ENCODE results near the gene FGF16.

- TF ChIP-seq CSRNP3 (CRISPR knock-in tag; IDR thresholded peaks at IDR 0.05): no peak
- no peak for TF ChIP-seq TSHZ2 (CRISPR knock-in tag; IDR thresholded peaks at IDR 0.05)
- TF ChIP-seq, protein P1, sequence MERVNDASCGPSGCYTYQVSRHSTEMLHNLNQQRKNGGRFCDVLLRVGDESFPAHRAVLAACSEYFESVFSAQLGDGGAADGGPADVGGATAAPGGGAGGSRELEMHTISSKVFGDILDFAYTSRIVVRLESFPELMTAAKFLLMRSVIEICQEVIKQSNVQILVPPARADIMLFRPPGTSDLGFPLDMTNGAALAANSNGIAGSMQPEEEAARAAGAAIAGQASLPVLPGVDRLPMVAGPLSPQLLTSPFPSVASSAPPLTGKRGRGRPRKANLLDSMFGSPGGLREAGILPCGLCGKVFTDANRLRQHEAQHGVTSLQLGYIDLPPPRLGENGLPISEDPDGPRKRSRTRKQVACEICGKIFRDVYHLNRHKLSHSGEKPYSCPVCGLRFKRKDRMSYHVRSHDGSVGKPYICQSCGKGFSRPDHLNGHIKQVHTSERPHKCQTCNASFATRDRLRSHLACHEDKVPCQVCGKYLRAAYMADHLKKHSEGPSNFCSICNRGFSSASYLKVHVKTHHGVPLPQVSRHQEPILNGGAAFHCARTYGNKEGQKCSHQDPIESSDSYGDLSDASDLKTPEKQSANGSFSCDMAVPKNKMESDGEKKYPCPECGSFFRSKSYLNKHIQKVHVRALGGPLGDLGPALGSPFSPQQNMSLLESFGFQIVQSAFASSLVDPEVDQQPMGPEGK (CRISPR knock-in tag; IDR thresholded peaks at IDR 0.05; ENCODE audit: borderline replicate concordance): no peak
Observed at GRCh38 chrX:77450996-77451395, 3.8 kb downstream of the FGF16 start.

All from SK-N-SH treated with all-trans-retinoic acid at 6 μM for 48 hours (cell line).